HepG2 (cell line): ENCODE data around the gene PHTF1. TPM values are rescaled to one million over a fixed set of nuclear protein-coding genes. Genes with fewer than 3 reads are reported as not detected.

Experiments used
- ATAC-seq: fragments of 200-7000 bp; cut with Tn5 transposase; 3 replicates; pipeline ENCODE4 v1.9.1; 2020; ENCODE audit warnings: mild to moderate bottlenecking, moderate library complexity
- BruUV-seq: library from RNA; stranded (reverse); fragments of 400-500 nt; replicated peaks from 2 replicates; lab custom pipeline; 2021; lab: Mats Ljungman, UMichigan
- CTCF ChIA-PET: fragments of 300-600 bp; formaldehyde crosslinking; extraction: SDS; loops from one replicate; lab custom pipeline; 2021; ENCODE audit warnings: low total read pairs, inconsistent platforms, low intra/inter-chr PET ratio; lab: Yijun Ruan, JAX
- POLR2A ChIA-PET: fragments of 350-600 bp; sonication (Branson Sonifier 250); formaldehyde crosslinking; loops from one replicate; lab custom pipeline; 2020; ENCODE audit warnings: antibody characterized with exemption, inconsistent platforms; lab: Yijun Ruan, JAX
- DNase-seq: peaks from one replicate; pipeline ENCODE4 v3.0.0-alpha.2; 2015; ENCODE audit warnings: low spot score
- FAIRE-seq: peaks from 3 replicates; lab custom pipeline; 2011; peaks lifted over from hg19 to GRCh38; lab: Jason Lieb, UNC
- H2AFZ ChIP-seq: one replicate; pipeline ENCODE4 v1.6.1; 2011; ENCODE audit warnings: low read length, inconsistent platforms
- H3K27ac ChIP-seq: fragments of 300-600 bp; 3 replicates; pipeline ENCODE4 v1.8.0; 2011; ENCODE audit warnings: mixed run types, mild to moderate bottlenecking, mixed read lengths, low read length, inconsistent platforms; ENCODE audit not compliant: insufficient read depth; ENCODE audit errors: extremely low read length
- H3K27me3 ChIP-seq, 2 experiments: fragments of 200-600 bp in 1 of 2; 2 replicates in 1 of 2; 3 replicates in 1 of 2; pipeline versions ENCODE4 v1.6.0 to v1.8.0; 2011; ENCODE audit warnings: low read length in 2 of 2, mild to moderate bottlenecking in 2 of 2, moderate library complexity in 2 of 2, inconsistent platforms in 1 of 2; ENCODE audit not compliant: insufficient read depth in 2 of 2, control insufficient read depth in 1 of 2
- H3K36me3 ChIP-seq, 2 experiments: fragments of 200-600 bp in 1 of 2; replicated peaks in 1 of 2; 2 replicates in 1 of 2; 3 replicates in 1 of 2; pipeline versions ENCODE4 v1.5.1 to v1.8.0; 2011; ENCODE audit warnings: low read length in 2 of 2, inconsistent platforms in 1 of 2; ENCODE audit not compliant: insufficient read depth in 2 of 2, control insufficient read depth in 1 of 2
- H3K4me1 ChIP-seq: 2 replicates; pipeline ENCODE4 v1.5.1; 2012; ENCODE audit warnings: low read length, inconsistent platforms; ENCODE audit not compliant: insufficient read depth
- H3K4me2 ChIP-seq: 2 replicates; pipeline ENCODE4 v1.6.0; 2011; ENCODE audit warnings: low read depth, low read length, inconsistent platforms
- H3K4me3 ChIP-seq, 3 experiments: fragments of 200-600 bp in 1 of 3; sonication (generic), shearing (Covaris generic) in 1 of 3; replicated peaks in 1 of 3; 2 replicates each; pipeline ENCODE4 v1.5.1; 2011 to 2016; ENCODE audit warnings: low read length in 3 of 3, inconsistent platforms in 2 of 3, low read depth in 2 of 3, mild to moderate bottlenecking in 2 of 3, control low read depth in 1 of 3, mixed read lengths in 1 of 3; ENCODE audit not compliant: insufficient read depth in 1 of 3
- H3K79me2 ChIP-seq: one replicate; pipeline ENCODE4 v1.6.1; 2011; ENCODE audit warnings: low read length, inconsistent platforms; ENCODE audit not compliant: insufficient read depth
- H3K9ac ChIP-seq: 2 replicates; pipeline ENCODE4 v1.6.0; 2011; ENCODE audit warnings: mild to moderate bottlenecking, low read depth, low read length, inconsistent platforms; ENCODE audit not compliant: insufficient read depth
- H3K9me3 ChIP-seq: 2 replicates; pipeline ENCODE4 v1.5.1; 2012; ENCODE audit warnings: mild to moderate bottlenecking, low read length
- H4K20me1 ChIP-seq: 2 replicates; pipeline ENCODE4 v1.6.0; 2011; ENCODE audit warnings: inconsistent platforms, mild to moderate bottlenecking, low read length, moderate library complexity; ENCODE audit not compliant: insufficient read depth
- BRCA1 ChIP-seq: sonication (generic); formaldehyde crosslinking; IDR thresholded peaks from 2 replicates; pipeline ENCODE4 v1.4.0; 2020; ENCODE audit warnings: missing genetic modification reagents
- HCFC1 ChIP-seq: fragments of 150-350 bp; IDR thresholded peaks from 2 replicates; pipeline ENCODE4 v1.6.1; 2014; ENCODE audit warnings: low read depth, low read length
- JDP2 ChIP-seq: sonication (generic); formaldehyde crosslinking; IDR thresholded peaks from 2 replicates; pipeline ENCODE4 v1.8.1; 2022; ENCODE audit warnings: missing genetic modification reagents, borderline replicate concordance
- MXD4 ChIP-seq: IDR thresholded peaks from 2 replicates; pipeline ENCODE4 v1.6.1; 2016; ENCODE audit warnings: mild to moderate bottlenecking, missing biosample characterization, missing genetic modification reagents
- NR2F1 ChIP-seq, 2 experiments: fragments of 450-650 bp in 1 of 2; formaldehyde crosslinking in 1 of 2; IDR thresholded peaks; 2 replicates each; pipeline versions ENCODE4 v1.5.0 to v1.6.1; 2016 to 2020; ENCODE audit warnings: mild to moderate bottlenecking in 1 of 2, missing compliant biosample characterization in 1 of 2, missing genetic modification reagents in 1 of 2, moderate library complexity in 1 of 2
- RCOR2 ChIP-seq: IDR thresholded peaks from 2 replicates; pipeline ENCODE4 v1.6.1; 2016; ENCODE audit warnings: missing biosample characterization, missing genetic modification reagents
- THYN1 ChIP-seq: sonication (generic); formaldehyde crosslinking; IDR thresholded peaks from 2 replicates; pipeline ENCODE4 v1.8.1; 2023; ENCODE audit warnings: low read depth, mild to moderate bottlenecking, moderate library complexity, missing genetic modification reagents, borderline replicate concordance
- XRCC5 ChIP-seq: fragments of 200-400 bp; formaldehyde crosslinking; optimal IDR thresholded peaks from 2 replicates; pipeline ENCODE3; 2017; ENCODE audit warnings: mild to moderate bottlenecking, low read length
- ZNF142 ChIP-seq: sonication (generic); formaldehyde crosslinking; IDR thresholded peaks from 2 replicates; pipeline ENCODE4 v1.4.0; 2020; ENCODE audit warnings: missing genetic modification reagents
- ZNF256 ChIP-seq: sonication (generic); formaldehyde crosslinking; conservative IDR thresholded peaks from 2 replicates; pipeline ENCODE4 v1.4.0; 2020; ENCODE audit warnings: missing genetic modification reagents
- WGBS: methylation state at CpG from one replicate; pipeline ENCODE4 v1.1.6; 2017; ENCODE audit warnings: low lambda C conversion rate; 5-methylcytosine and 5-hydroxymethylcytosine counted together
- in situ Hi-C: cut with HindIII; loops from 2 replicates; pipeline ENCODE4 v1.10.0; 2017; ENCODE audit warnings: low pct_unique_long_range_greater_than_20kb; ENCODE audit not compliant: extremely low pct_ligation_motif_present
- intact Hi-C: fragments of 100-400 bp; cut with micrococcal nuclease; formaldehyde crosslinking; loops from one replicate; pipeline ENCODE4 v1.10.0; 2022; ENCODE audit not compliant: unreplicated experiment
- polyA plus RNA-seq, 8 experiments: library from polyadenylated mRNA; depleted of rRNA in 3 of 8; stranded (reverse) in 7 of 8; unstranded in 1 of 8; fragments of >200 nt; fragmentation: Illumina TruSeq in 4 of 8; extraction: Trizol in 4 of 8; gene quantifications; 2 replicates each; pipeline versions ENCODE4 v1.2.1 to v1.2.3, GENCODE V29; 2011 to 2016; ENCODE audit warnings: low read depth in 4 of 8, missing spikeins in 1 of 8, mixed read lengths in 1 of 8; ENCODE audit not compliant: insufficient read depth in 1 of 8
- total RNA-seq, 5 experiments: library from RNA; depleted of rRNA; stranded (reverse); fragments of >200 nt; fragmentation: Illumina TruSeq; extraction: Trizol; gene quantifications; 2 replicates each; pipeline ENCODE4 v1.2.3, GENCODE V29; 2016; ENCODE audit warnings: low read depth in 1 of 5

PHTF1 gene
- total and polyA plus RNA-seq, 2 of the 13 experiments (the other 11 are each of a cell fraction or from before 2014, with no cell fraction given) = 5.0 to 19.7 TPM

GRCh38 chr1:113670650-113671049 is 88.6 kb downstream of the PHTF1 start:
- no peak for FAIRE-seq
- 96% methylated on average over 1 of the region's 1 CpG for WGBS
- no TSS peak for BruUV-seq
- Histone ChIP-seq H3K9ac (no peak overlapping the region), H3K27me3 (no peaks in the 10 kb centered on the region), H3K27ac (no peak overlapping the region), H3K4me3 (no peak overlapping the region), H3K9me3 (no peaks in the 10 kb centered on the region), H3K79me2 (no peaks in the 10 kb centered on the region), H4K20me1 (no peaks in the 10 kb centered on the region), H3K36me3 (peaks cover 1 to 13% of the 10 kb centered on the region in 2 experiments; a peak in 3 of 5 replicates), H3K4me2 (no peak overlapping the region), H2AFZ (no peak overlapping the region), H3K4me1 (0 out of 2 replicates have a peak, but pooled peaks cover 5% of the 10 kb centered on the region)
- TF ChIP-seq ZNF256 (CRISPR knock-in tag) (no peak), BRCA1 (no peak), XRCC5 (no peak), THYN1 (CRISPR knock-in tag) (no peak), HCFC1 (no peak), MXD4 (no peak), JDP2 (CRISPR knock-in tag) (no peak), NR2F1 (CRISPR knock-in tag; IDR thresholded peaks at IDR 0.05) (no peak), RCOR2 (CRISPR knock-in tag) (no peak), ZNF142 (CRISPR knock-in tag) (no peak)
- intact Hi-C loops = loop anchor here (10.0 kb wide), 1 partner anchor 216 kb away; no protein-coding TSS in a partner anchor
- no peak for ATAC-seq
- POLR2A ChIA-PET = no interaction called here
- in situ Hi-C loops = loop anchor here (25.0 kb wide), 1 partner anchor 183 kb away; no protein-coding TSS in a partner anchor
- DNase-seq = no peak
- CTCF ChIA-PET = no interaction called here
